ENCODE measurements around the gene SPATA33. TPM values are rescaled to one million over a fixed set of nuclear protein-coding genes. Genes with fewer than 3 reads are reported as not detected.
"Not testable (repeated sequence)": the region's sequence is repeated elsewhere in the genome, so short reads cannot be mapped to it uniquely, and the experiment has no call there.

The SPATA33 gene
- total and polyA plus RNA-seq, 4 donors = 5.4 to 19.1 (median 8.8) TPM

- no peaks in the 10 kb centered on the region for H3K9me3 ChIP-seq (ENCODE audit: control insufficient read depth in 4 of 4, insufficient read depth in 3 of 4, low read length in 3 of 4)
- ATAC-seq (ENCODE audit: insufficient read depth, low FRiP score) (no peak), DNase-seq (no peak)
- H3K27ac ChIP-seq (ENCODE audit: low read depth in 1 of 2, low read length in 1 of 2) = peak overlapping the region; percentile 42 to 79
- H3K27me3 ChIP-seq (ENCODE audit: control insufficient read depth in 3 of 3, insufficient read depth in 3 of 3, low read length in 2 of 3) = no peaks in the 10 kb centered on the region
- peaks cover 5 to 20% (median 8%) of the 10 kb centered on the region in 5 donors for H3K4me1 ChIP-seq (ENCODE audit: control insufficient read depth in 5 of 5, insufficient read depth in 5 of 5, low read length in 5 of 5)
- peak overlapping the region in 1 of 2 donors; percentile 70 for H3K9ac ChIP-seq (ENCODE audit: insufficient read depth in 1 of 2, low read length in 2 of 2)
- no peak for TF ChIP-seq CTCF (IDR thresholded peaks at IDR 0.05; ENCODE audit: control extremely low read depth, extremely low read depth)
- H3K36me3 ChIP-seq (ENCODE audit: control insufficient read depth in 4 of 4, insufficient read depth in 4 of 4, low read length in 4 of 4) = peaks cover 3 to 20% (median 5%) of the 10 kb centered on the region in 4 donors
- H3K4me3 ChIP-seq = peak overlapping the region; percentile 96
- WGBS, 2 donors = 13 to 22% methylated on average over 27 of the region's 27 CpGs
Measured at GRCh38 chr16:89658221-89658879, 714 bp downstream of the SPATA33 start.

- Histone ChIP-seq H3K36me3 (ENCODE audit: control insufficient read depth in 4 of 4, insufficient read depth in 4 of 4, low read length in 4 of 4) (peaks cover 3 to 18% (median 5%) of the 10 kb centered on the region in 4 donors), H3K4me1 (ENCODE audit: control insufficient read depth in 5 of 5, insufficient read depth in 5 of 5, low read length in 5 of 5) (peaks cover 5 to 20% (median 8%) of the 10 kb centered on the region in 5 donors), H3K27ac (ENCODE audit: low read depth in 1 of 2, low read length in 1 of 2) (no peak overlapping the region), H3K27me3 (ENCODE audit: control insufficient read depth in 3 of 3, insufficient read depth in 3 of 3, low read length in 2 of 3) (no peaks in the 10 kb centered on the region), H3K4me3 (no peak overlapping the region), H3K9ac (ENCODE audit: insufficient read depth in 1 of 2, low read length in 2 of 2) (no peak overlapping the region), H3K9me3 (ENCODE audit: control insufficient read depth in 4 of 4, insufficient read depth in 3 of 4, low read length in 3 of 4) (no peaks in the 10 kb centered on the region)
- DNase-seq (no peak), ATAC-seq (ENCODE audit: insufficient read depth, low FRiP score) (no peak)
- no peak for TF ChIP-seq CTCF (IDR thresholded peaks at IDR 0.05; ENCODE audit: control extremely low read depth, extremely low read depth)
- 74 to 93% methylated on average over 7 of the region's 7 CpGs for WGBS, 2 donors
Measured at GRCh38 chr16:89660146-89660545, 2.5 kb downstream of the SPATA33 start.

GRCh38 chr16:89661215-89661614 is 3.6 kb downstream of the SPATA33 start:
- WGBS, 2 donors = 92 to 93% methylated on average over 9 of the region's 9 CpGs

GRCh38 chr16:89664238-89664637 is 6.6 kb downstream of the SPATA33 start:
- ATAC-seq (ENCODE audit: insufficient read depth, low FRiP score); H3K9ac ChIP-seq (ENCODE audit: insufficient read depth in 1 of 2, low read length in 2 of 2); H3K4me3 ChIP-seq; H3K9me3 ChIP-seq (ENCODE audit: control insufficient read depth in 4 of 4, insufficient read depth in 3 of 4, low read length in 3 of 4); H3K27me3 ChIP-seq (ENCODE audit: control insufficient read depth in 3 of 3, insufficient read depth in 3 of 3, low read length in 2 of 3); H3K27ac ChIP-seq (ENCODE audit: low read depth in 1 of 2, low read length in 1 of 2); H3K4me1 ChIP-seq (ENCODE audit: control insufficient read depth in 5 of 5, insufficient read depth in 5 of 5, low read length in 5 of 5): not testable (repeated sequence)
- 87 to 88% methylated on average over 10 of the region's 11 CpGs for WGBS, 2 donors
- peak in 1 of 3 donors; percentile 6 for DNase-seq
- H3K36me3 ChIP-seq (ENCODE audit: control insufficient read depth in 4 of 4, insufficient read depth in 4 of 4, low read length in 4 of 4) = peaks cover 3 to 18% (median 5%) of the 10 kb centered on the region in 4 donors

More at GRCh38 chr16:89661215-89661614, 3.6 kb downstream of the SPATA33 start:
- DNase-seq (no peak), ATAC-seq (ENCODE audit: insufficient read depth, low FRiP score) (no peak)
- Histone ChIP-seq H3K9me3 (ENCODE audit: control insufficient read depth in 4 of 4, insufficient read depth in 3 of 4, low read length in 3 of 4) (no peaks in the 10 kb centered on the region), H3K27me3 (ENCODE audit: control insufficient read depth in 3 of 3, insufficient read depth in 3 of 3, low read length in 2 of 3) (no peaks in the 10 kb centered on the region), H3K27ac (ENCODE audit: low read depth in 1 of 2, low read length in 1 of 2) (no peak overlapping the region), H3K4me1 (ENCODE audit: control insufficient read depth in 5 of 5, insufficient read depth in 5 of 5, low read length in 5 of 5) (peaks cover 4 to 20% (median 8%) of the 10 kb centered on the region in 5 donors), H3K9ac (ENCODE audit: insufficient read depth in 1 of 2, low read length in 2 of 2) (no peak overlapping the region), H3K36me3 (ENCODE audit: control insufficient read depth in 4 of 4, insufficient read depth in 4 of 4, low read length in 4 of 4) (peaks cover 3 to 18% (median 5%) of the 10 kb centered on the region in 4 donors), H3K4me3 (no peak overlapping the region)
- no peak for TF ChIP-seq CTCF (IDR thresholded peaks at IDR 0.05; ENCODE audit: control extremely low read depth, extremely low read depth)

- not testable (repeated sequence) for H3K27ac ChIP-seq (ENCODE audit: low read depth in 1 of 2, low read length in 1 of 2); H3K27me3 ChIP-seq (ENCODE audit: control insufficient read depth in 3 of 3, insufficient read depth in 3 of 3, low read length in 2 of 3); H3K4me3 ChIP-seq; ATAC-seq (ENCODE audit: insufficient read depth, low FRiP score); H3K9me3 ChIP-seq (ENCODE audit: control insufficient read depth in 4 of 4, insufficient read depth in 3 of 4, low read length in 3 of 4); H3K4me1 ChIP-seq (ENCODE audit: control insufficient read depth in 5 of 5, insufficient read depth in 5 of 5, low read length in 5 of 5); H3K36me3 ChIP-seq (ENCODE audit: control insufficient read depth in 4 of 4, insufficient read depth in 4 of 4, low read length in 4 of 4); DNase-seq; H3K9ac ChIP-seq (ENCODE audit: insufficient read depth in 1 of 2, low read length in 2 of 2)
- 63 to 91% methylated on average over 6 of the region's 7 CpGs for WGBS, 2 donors
Measured at GRCh38 chr16:89667000-89667399, 9.4 kb downstream of the SPATA33 start.
